ENCODE measurements around the gene DOCK10. TPM values are rescaled to one million over a fixed set of nuclear protein-coding genes. Genes with fewer than 3 reads are reported as not detected.

Gene DOCK10
- total RNA-seq, 1 experiment from 2014 or later: 2.9 TPM

DNA sequence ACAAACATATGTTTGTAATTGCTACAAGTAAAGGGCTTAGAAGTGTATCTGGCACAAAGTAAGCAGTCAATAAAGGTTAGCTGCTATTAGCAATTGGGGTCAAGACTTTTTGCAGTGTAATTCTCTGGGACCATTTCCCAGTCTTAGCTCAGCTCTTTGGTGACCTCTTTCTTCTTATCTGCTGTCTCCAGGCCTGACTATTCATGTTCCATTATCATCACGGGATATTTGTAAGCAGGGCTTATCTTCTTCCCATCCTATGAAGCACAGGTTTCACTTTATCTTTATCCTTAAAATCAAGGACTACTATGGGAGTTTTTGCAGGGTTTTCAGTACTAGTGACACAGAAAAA lies 131.7 kb downstream of the DOCK10 start:
- CTCF ChIA-PET: interaction anchor here (1.1 kb wide), 1 partner anchor 62 kb away, joined by 3 read pairs; no protein-coding TSS in a partner anchor
- POLR2A ChIA-PET: no interaction called here
- peaks cover 8% of the 10 kb centered on the region for H3K9me3 Mint-ChIP-seq
- TF ChIP-seq, protein P1, sequence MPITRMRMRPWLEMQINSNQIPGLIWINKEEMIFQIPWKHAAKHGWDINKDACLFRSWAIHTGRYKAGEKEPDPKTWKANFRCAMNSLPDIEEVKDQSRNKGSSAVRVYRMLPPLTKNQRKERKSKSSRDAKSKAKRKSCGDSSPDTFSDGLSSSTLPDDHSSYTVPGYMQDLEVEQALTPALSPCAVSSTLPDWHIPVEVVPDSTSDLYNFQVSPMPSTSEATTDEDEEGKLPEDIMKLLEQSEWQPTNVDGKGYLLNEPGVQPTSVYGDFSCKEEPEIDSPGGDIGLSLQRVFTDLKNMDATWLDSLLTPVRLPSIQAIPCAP (CRISPR knock-in tag; IDR thresholded peaks at IDR 0.05): no peak
- TF ChIP-seq, protein P2, sequence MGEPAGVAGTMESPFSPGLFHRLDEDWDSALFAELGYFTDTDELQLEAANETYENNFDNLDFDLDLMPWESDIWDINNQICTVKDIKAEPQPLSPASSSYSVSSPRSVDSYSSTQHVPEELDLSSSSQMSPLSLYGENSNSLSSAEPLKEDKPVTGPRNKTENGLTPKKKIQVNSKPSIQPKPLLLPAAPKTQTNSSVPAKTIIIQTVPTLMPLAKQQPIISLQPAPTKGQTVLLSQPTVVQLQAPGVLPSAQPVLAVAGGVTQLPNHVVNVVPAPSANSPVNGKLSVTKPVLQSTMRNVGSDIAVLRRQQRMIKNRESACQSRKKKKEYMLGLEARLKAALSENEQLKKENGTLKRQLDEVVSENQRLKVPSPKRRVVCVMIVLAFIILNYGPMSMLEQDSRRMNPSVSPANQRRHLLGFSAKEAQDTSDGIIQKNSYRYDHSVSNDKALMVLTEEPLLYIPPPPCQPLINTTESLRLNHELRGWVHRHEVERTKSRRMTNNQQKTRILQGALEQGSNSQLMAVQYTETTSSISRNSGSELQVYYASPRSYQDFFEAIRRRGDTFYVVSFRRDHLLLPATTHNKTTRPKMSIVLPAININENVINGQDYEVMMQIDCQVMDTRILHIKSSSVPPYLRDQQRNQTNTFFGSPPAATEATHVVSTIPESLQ (CRISPR knock-in tag; IDR thresholded peaks at IDR 0.05): no peak
- TF ChIP-seq, protein P3, sequence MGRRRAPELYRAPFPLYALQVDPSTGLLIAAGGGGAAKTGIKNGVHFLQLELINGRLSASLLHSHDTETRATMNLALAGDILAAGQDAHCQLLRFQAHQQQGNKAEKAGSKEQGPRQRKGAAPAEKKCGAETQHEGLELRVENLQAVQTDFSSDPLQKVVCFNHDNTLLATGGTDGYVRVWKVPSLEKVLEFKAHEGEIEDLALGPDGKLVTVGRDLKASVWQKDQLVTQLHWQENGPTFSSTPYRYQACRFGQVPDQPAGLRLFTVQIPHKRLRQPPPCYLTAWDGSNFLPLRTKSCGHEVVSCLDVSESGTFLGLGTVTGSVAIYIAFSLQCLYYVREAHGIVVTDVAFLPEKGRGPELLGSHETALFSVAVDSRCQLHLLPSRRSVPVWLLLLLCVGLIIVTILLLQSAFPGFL (CRISPR knock-in tag; IDR thresholded peaks at IDR 0.05; ENCODE audit: borderline replicate concordance): no peak
- TF ChIP-seq ZNF138 (CRISPR knock-in tag; conservative IDR thresholded peaks at IDR 0.05): no peak
- no peak for TF ChIP-seq GABPB1 (CRISPR knock-in tag; IDR thresholded peaks at IDR 0.05)
- no peak for TF ChIP-seq NR1H2 (CRISPR knock-in tag; IDR thresholded peaks at IDR 0.05)
- no peak for TF ChIP-seq ELF4 (CRISPR knock-in tag; IDR thresholded peaks at IDR 0.05; ENCODE audit: low read depth)
- ATAC-seq: no peak
- peaks cover 5% of the 10 kb centered on the region for H3K4me1 Mint-ChIP-seq
- peaks cover 2% of the 10 kb centered on the region; the same call in 1 of the 2 replicates for H3K36me3 Mint-ChIP-seq
- H3K27me3 Mint-ChIP-seq (ENCODE audit: low read depth): no peaks in the 10 kb centered on the region
- H3K27ac Mint-ChIP-seq: no peak overlapping the region
- no peak for DNase-seq (ENCODE audit: low spot score)
- no peak overlapping the region for H3K4me3 Mint-ChIP-seq

DNA sequence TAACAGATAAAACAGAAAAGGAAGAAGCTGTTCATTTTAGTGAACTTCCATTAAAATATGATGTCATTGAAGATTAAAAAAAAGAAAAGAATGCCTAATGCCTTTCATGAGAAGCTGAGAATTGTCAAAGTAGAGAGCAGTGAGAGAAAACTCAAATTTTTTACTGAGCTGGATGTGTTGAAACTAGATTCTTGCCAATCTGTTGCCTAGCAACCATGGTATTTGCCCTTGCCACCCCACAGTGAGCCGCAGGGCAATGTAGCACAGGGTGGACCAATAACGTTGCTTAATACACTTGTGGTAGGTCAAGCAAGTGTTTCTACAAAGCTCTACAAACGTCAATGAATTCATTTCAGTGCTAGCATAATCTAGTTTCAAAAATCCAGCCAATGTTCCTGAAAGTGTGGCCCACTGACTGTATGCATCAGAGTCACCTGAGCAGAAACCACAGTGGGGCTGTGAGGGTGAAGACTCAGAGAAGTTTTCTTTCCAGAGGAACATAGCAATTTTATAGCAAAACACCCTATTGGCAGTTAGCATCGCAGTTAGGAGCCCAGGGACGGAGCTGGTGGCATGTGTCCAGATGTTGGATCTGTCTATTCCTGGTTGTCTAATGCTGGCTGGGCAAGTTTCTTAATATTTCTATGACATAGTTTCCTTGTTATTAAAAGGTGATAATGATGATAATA lies 132.2 kb downstream of the DOCK10 start:
- CTCF ChIA-PET: interaction anchor here (1.1 kb wide), 1 partner anchor 62 kb away, joined by 3 read pairs; no protein-coding TSS in a partner anchor
- Mint-ChIP-seq H3K27me3 (ENCODE audit: low read depth) (no peaks in the 10 kb centered on the region), H3K9me3 (peaks cover 8% of the 10 kb centered on the region), H3K4me3 (no peak overlapping the region), H3K36me3 (peaks cover 2% of the 10 kb centered on the region; the same call in 1 of the 2 replicates), H3K27ac (no peak overlapping the region), H3K4me1 (peaks cover 5% of the 10 kb centered on the region)
- TF ChIP-seq, protein P4, sequence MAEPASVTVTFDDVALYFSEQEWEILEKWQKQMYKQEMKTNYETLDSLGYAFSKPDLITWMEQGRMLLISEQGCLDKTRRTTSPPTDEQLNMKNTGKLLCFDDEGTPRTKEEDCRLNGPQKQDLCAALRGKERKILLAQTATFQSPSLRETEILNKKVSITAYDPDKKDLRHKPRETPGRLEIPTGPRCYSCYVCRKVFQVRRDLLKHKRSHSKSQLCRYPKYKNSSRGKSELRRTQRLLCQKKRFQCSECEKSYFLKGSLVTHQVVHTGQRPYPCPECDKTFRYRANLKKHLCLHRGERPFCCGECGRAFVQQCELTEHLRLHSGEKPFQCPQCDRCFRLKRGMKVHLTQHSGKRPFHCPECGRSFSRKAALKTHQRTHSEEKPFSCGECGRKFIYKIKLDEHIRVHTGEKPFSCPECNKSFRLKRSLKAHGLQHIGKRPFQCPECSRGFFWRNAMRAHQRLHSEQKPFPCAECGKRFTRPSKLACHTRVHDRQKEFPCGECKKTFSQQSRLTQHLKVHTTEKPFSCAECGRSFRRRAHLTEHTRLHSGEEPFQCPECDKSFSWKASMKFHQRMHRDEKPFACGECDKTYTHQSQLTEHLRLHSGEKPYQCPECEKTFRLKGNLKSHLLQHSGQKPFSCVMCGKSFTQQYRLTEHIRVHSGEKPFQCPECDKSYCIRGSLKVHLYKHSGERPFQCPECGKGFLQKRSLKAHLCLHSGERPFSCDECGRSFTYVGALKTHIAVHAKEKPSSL (CRISPR knock-in tag; conservative IDR thresholded peaks at IDR 0.05): no peak
- TF ChIP-seq, protein P2 (CRISPR knock-in tag; IDR thresholded peaks at IDR 0.05): no peak
- TF ChIP-seq NR2C2 (CRISPR knock-in tag; IDR thresholded peaks at IDR 0.05) (no peak), MYBL2 (CRISPR knock-in tag; IDR thresholded peaks at IDR 0.05) (no peak), JUN (CRISPR knock-in tag; IDR thresholded peaks at IDR 0.05) (no peak), ZNF232 (CRISPR knock-in tag; IDR thresholded peaks at IDR 0.05) (no peak), CREB1 (CRISPR knock-in tag; IDR thresholded peaks at IDR 0.05) (no peak), OVOL2 (CRISPR knock-in tag; IDR thresholded peaks at IDR 0.05; ENCODE audit: borderline replicate concordance) (no peak), FOXJ3 (CRISPR knock-in tag; IDR thresholded peaks at IDR 0.05; ENCODE audit: borderline replicate concordance) (no peak)
- TF ChIP-seq, protein P3 (CRISPR knock-in tag; IDR thresholded peaks at IDR 0.05; ENCODE audit: borderline replicate concordance): no peak
- no peak for DNase-seq (ENCODE audit: low spot score)
- ATAC-seq: peak; percentile 36
- POLR2A ChIA-PET: no interaction called here
